H1 (cell line): ENCODE measurements around the gene SLC28A1. TPM values are rescaled to one million over a fixed set of nuclear protein-coding genes. Genes with fewer than 3 reads are reported as not detected.

Experiments
- polyA plus RNA-seq, 7 experiments: library from polyadenylated mRNA; depleted of rRNA in 3 of 7; stranded (reverse) in 5 of 7; unstranded in 2 of 7; fragments of >200 nt in 5 of 7; fragments of 200-250 nt in 2 of 7; gene quantifications; 1 replicate in 5 of 7; 2 replicates in 1 of 7; 4 replicates in 1 of 7; pipeline versions ENCODE4 v1.2.1 to v1.2.3, GENCODE V29; 2011 to 2013; ENCODE audit warnings: missing spikeins in 2 of 7, mixed read lengths in 2 of 7
- small RNA-seq: library from polyadenylated mRNA; stranded (forward); fragments of <200 nt; extraction: miRNeasy Mini kit (QIAGEN cat#:217004); gene quantifications from one replicate; pipeline ENCODE3, GENCODE V24; 2013; ENCODE audit not compliant: insufficient read depth
- total RNA-seq: library from RNA; stranded (reverse); fragmentation: NEBNext Ultra II Directional; extraction: Animal tissue kit (Norgen Biotek cat#: 25700); gene quantifications from 2 replicates; pipeline ENCODE4 v1.2.1, GENCODE V29; 2021

SLC28A1 gene
- total and polyA plus RNA-seq, 2 of the 8 experiments (the other 6 are each of a cell fraction or from before 2014, with no cell fraction given), result 0.09 TPM; not detected in 1

Small RNA genes lying within 50 kb of the gene (small RNA-seq; reads per million reads assigned to genes)
- gene RF00402 (not detected), gene RNU6-339P (not detected), gene RNU6-796P (not detected)

Other genes with a start within 250 kb of the SLC28A1 start
- gene WDR73, start 230.4 kb upstream of the SLC28A1 start, total RNA-seq, result 21.0 and 23.1 TPM in 2 replicates
- gene WDR73, start 230.4 kb upstream of the SLC28A1 start, polyA plus RNA-seq (2011; rRNA removed), result 21.4 and 22.7 TPM in 2 replicates
- 9.3 and 12.4 TPM in 2 replicates for gene NMB, start 226.5 kb upstream of the SLC28A1 start, total RNA-seq
- gene NMB, start 226.5 kb upstream of the SLC28A1 start, polyA plus RNA-seq (2011; rRNA removed), result 13.6 and 13.7 TPM in 2 replicates
- gene SEC11A, start 168.5 kb upstream of the SLC28A1 start, total RNA-seq, result 250 and 268 TPM in 2 replicates
- 142 and 316 TPM in 2 replicates for gene SEC11A, start 168.5 kb upstream of the SLC28A1 start, polyA plus RNA-seq (2011; rRNA removed)
- 31.2 and 33.0 TPM in 2 replicates for gene ZNF592, start 136.1 kb upstream of the SLC28A1 start, total RNA-seq
- 14.2 and 15.9 TPM in 2 replicates for gene ZNF592, start 136.1 kb upstream of the SLC28A1 start, polyA plus RNA-seq (2011; rRNA removed)
- gene ALPK3, start 67.3 kb upstream of the SLC28A1 start, total RNA-seq, result 16.0 and 19.2 TPM in 2 replicates
- gene ALPK3, start 67.3 kb upstream of the SLC28A1 start, polyA plus RNA-seq (2011; rRNA removed), result 4.4 and 4.9 TPM in 2 replicates
- gene PDE8A, start 97.2 kb downstream of the SLC28A1 start, total RNA-seq, result 4.5 and 6.9 TPM in 2 replicates
- 4.8 and 7.8 TPM in 2 replicates for gene PDE8A, start 97.2 kb downstream of the SLC28A1 start, polyA plus RNA-seq (2011; rRNA removed)